K562 (cell line): ENCODE results near the gene FUT6. TPM values are rescaled to one million over a fixed set of nuclear protein-coding genes. Genes with fewer than 3 reads are reported as not detected.

Source experiments
- BRF1 ChIP-seq: IDR thresholded peaks from 3 replicates; pipeline ENCODE4 v1.6.1; 2011; ENCODE audit warnings: borderline replicate concordance, mild to moderate bottlenecking; ENCODE audit not compliant: insufficient read length; ENCODE audit errors: extremely low read depth
- CREM ChIP-seq: IDR thresholded peaks from 2 replicates; pipeline ENCODE4 v1.6.1; 2014; ENCODE audit warnings: antibody characterized with exemption, low read depth
- CTBP1 ChIP-seq: fragments of 450-650 bp; IDR thresholded peaks from 2 replicates; pipeline ENCODE4 v1.6.1; 2016; ENCODE audit warnings: borderline replicate concordance
- E2F8 ChIP-seq: fragments of 450-650 bp; IDR thresholded peaks from 2 replicates; pipeline ENCODE4 v1.7.1; 2018; ENCODE audit warnings: mild to moderate bottlenecking, low read depth; ENCODE audit not compliant: partially characterized antibody
- FIP1L1 ChIP-seq: fragments of 200-400 bp; formaldehyde crosslinking; IDR thresholded peaks from 2 replicates; pipeline ENCODE4 v1.6.1; 2018; ENCODE audit warnings: mild to moderate bottlenecking, low read depth, low read length; ENCODE audit not compliant: poor library complexity, severe bottlenecking
- GABPB1 ChIP-seq: sonication (generic); formaldehyde crosslinking; IDR thresholded peaks from 2 replicates; pipeline ENCODE4 v1.8.0; 2022; ENCODE audit warnings: mild to moderate bottlenecking, missing genetic modification reagents
- GATAD2B ChIP-seq: fragments of 450-650 bp; IDR thresholded peaks from 2 replicates; pipeline ENCODE4 v1.6.1; 2017; ENCODE audit warnings: mild to moderate bottlenecking, borderline replicate concordance
- GMEB1 ChIP-seq: fragments of 250-450 bp; sonication (Bioruptor Pico); IDR thresholded peaks from 2 replicates; pipeline ENCODE4 v1.4.0; 2020; ENCODE audit warnings: mild to moderate bottlenecking
- IRF1 ChIP-seq: sonication (generic); formaldehyde crosslinking; IDR thresholded peaks from 2 replicates; pipeline ENCODE4 v1.8.0; 2022; ENCODE audit warnings: missing genetic modification reagents, mild to moderate bottlenecking, borderline replicate concordance
- PHF8 ChIP-seq: fragments of 200-600 bp; sonication (generic); IDR thresholded peaks from 2 replicates; pipeline ENCODE4 v1.6.1; 2012; ENCODE audit warnings: mixed run types, mild to moderate bottlenecking, inconsistent platforms, low read length, moderate library complexity, borderline replicate concordance
- RBM17 ChIP-seq: fragments of 200-400 bp; formaldehyde crosslinking; IDR thresholded peaks from 2 replicates; pipeline ENCODE4 v1.6.1; 2017; ENCODE audit warnings: low read depth, mild to moderate bottlenecking, low read length, borderline replicate concordance
- SETDB1 ChIP-seq: IDR thresholded peaks from one replicate; pipeline ENCODE4 v1.6.1; 2012; ENCODE audit warnings: low read length, control low read depth, inconsistent platforms
- SLC30A9 ChIP-seq: fragments of 250-450 bp; sonication (Bioruptor Pico); IDR thresholded peaks from 2 replicates; pipeline ENCODE4 v1.8.0; 2022; ENCODE audit warnings: mild to moderate bottlenecking, moderate library complexity
- SMC3 ChIP-seq: conservative IDR thresholded peaks from 2 replicates; pipeline ENCODE4 v1.6.1; 2011; ENCODE audit warnings: low read depth, low read length, improper control_type of control experiment; ENCODE audit not compliant: insufficient read depth
- YY1 ChIP-seq, 3 experiments: IDR thresholded peaks; 2 replicates each; pipeline ENCODE4 v1.6.1; 2011; ENCODE audit warnings: low read length in 2 of 3, mild to moderate bottlenecking in 2 of 3, moderate library complexity in 2 of 3, borderline replicate concordance in 1 of 3, control low read depth in 1 of 3, low read depth in 1 of 3; ENCODE audit not compliant: insufficient read depth in 3 of 3, insufficient replicate concordance in 2 of 3, control insufficient read depth in 1 of 3, insufficient read length in 1 of 3; ENCODE audit errors: extremely low read depth in 1 of 3
- ZBTB7A ChIP-seq: IDR thresholded peaks from 2 replicates; pipeline ENCODE4 v1.6.1; 2011; ENCODE audit warnings: low read depth, mild to moderate bottlenecking, low read length, moderate library complexity, borderline replicate concordance; ENCODE audit not compliant: control insufficient read depth
- ZC3H8 ChIP-seq: fragments of 450-650 bp; IDR thresholded peaks from 2 replicates; pipeline ENCODE4 v1.6.1; 2017
- ZKSCAN1 ChIP-seq: fragments of 150-350 bp; IDR thresholded peaks from 2 replicates; pipeline ENCODE4 v1.6.1; 2016; ENCODE audit warnings: low read depth, low read length
- ZNF3 ChIP-seq: fragments of 250-450 bp; sonication (Bioruptor Pico); IDR thresholded peaks from 2 replicates; pipeline ENCODE4 v1.5.0; 2021; ENCODE audit warnings: mild to moderate bottlenecking, moderate library complexity
- ZNF384 ChIP-seq: IDR thresholded peaks from 2 replicates; pipeline ENCODE4 v1.6.1; 2012; ENCODE audit warnings: low read depth, low read length, improper control_type of control experiment
- ZNF507 ChIP-seq: conservative IDR thresholded peaks from 2 replicates; pipeline ENCODE4 v1.6.1; 2017; ENCODE audit warnings: missing genetic modification characterization, missing compliant biosample characterization
- ZNF668 ChIP-seq: fragments of 250-450 bp; sonication (Bioruptor Pico); IDR thresholded peaks from 2 replicates; pipeline ENCODE4 v1.8.0; 2022; ENCODE audit warnings: mild to moderate bottlenecking, inconsistent platforms
- polyA plus RNA-seq, 8 experiments: library from polyadenylated mRNA; depleted of rRNA in 4 of 8; stranded (reverse) in 5 of 8; unstranded in 3 of 8; fragments of >200 nt; fragmentation: Nextera tagmentation in 2 of 8; fragmentation: Illumina TruSeq in 1 of 8; extraction: Ambion mirVana in 2 of 8; extraction: Trizol in 1 of 8; gene quantifications; 2 replicates each; pipeline versions ENCODE4 v1.2.1 to v1.2.3, GENCODE V29; 2011 to 2014; ENCODE audit warnings: inconsistent platforms in 1 of 8, missing spikeins in 1 of 8
- total RNA-seq, 7 experiments: library from RNA; depleted of rRNA in 6 of 7; stranded (reverse); fragments of >200 nt in 6 of 7; fragmentation: Illumina TruSeq in 2 of 7; extraction: Trizol in 2 of 7; gene quantifications; 2 replicates each; pipeline versions ENCODE4 v1.2.1 to v1.2.3, GENCODE V29; 2011 to 2021; ENCODE audit warnings: low replicate concordance in 1 of 7

The FUT6 gene
- total and polyA plus RNA-seq, 9 of the 15 experiments (the other 6 are each of a cell fraction or from before 2014, with no cell fraction given), result 0.04 TPM; not detected in 8

- TF ChIP-seq PHF8 (peak; percentile 11; the same call in 1 of the 2 replicates), BRF1 (no peak), SLC30A9 (CRISPR knock-in tag) (no peak), CREM (peak; percentile 52; the same call in 1 of the 2 replicates), ZNF3 (CRISPR knock-in tag) (no peak), SETDB1 (no peak), SMC3 (0 out of 2 replicates have a peak, but pooled peaks have one; percentile 10), GABPB1 (CRISPR knock-in tag) (peak; percentile 56; the same call in 1 of the 2 replicates), RBM17 (no peak), CTBP1 (peak; percentile 97), ZNF507 (tag) (no peak), YY1 (IDR thresholded peaks at IDR 0.05; ENCODE audit: borderline replicate concordance in 1 of 3, control insufficient read depth in 1 of 3, extremely low read depth in 1 of 3, insufficient read depth in 3 of 3, insufficient read length in 1 of 3, insufficient replicate concordance in 2 of 3, low read depth in 1 of 3, low read length in 2 of 3) (peak in 2 of 3 experiments; percentile 33 to 41), GATAD2B (no peak), ZNF384 (no peak), FIP1L1 (no peak), ZC3H8 (no peak), E2F8 (no peak), IRF1 (CRISPR knock-in tag) (no peak), ZKSCAN1 (peak; percentile 49; the same call in 1 of the 2 replicates), ZBTB7A (peak; percentile 71), ZNF668 (CRISPR knock-in tag) (no peak), GMEB1 (CRISPR knock-in tag) (peak; percentile 50; the same call in 1 of the 2 replicates)
Measured at GRCh38 chr19:5799247-5800241, 40.0 kb downstream of the FUT6 start (continued).
